HepG2 (cell line): ENCODE data around the gene SPDYE9. TPM values are rescaled to one million over a fixed set of nuclear protein-coding genes. Genes with fewer than 3 reads are reported as not detected.
"Not testable (repeated sequence)": the region's sequence is repeated elsewhere in the genome, so short reads cannot be mapped to it uniquely, and the experiment has no call there.

ENCODE experiments used
- ATAC-seq: fragments of 200-7000 bp; cut with Tn5 transposase; 3 replicates; pipeline ENCODE4 v1.9.1; 2020; ENCODE audit warnings: mild to moderate bottlenecking, moderate library complexity
- Bru-seq: library from RNA; stranded (reverse); fragments of 400-500 nt; gene quantifications from one replicate; lab custom pipeline; 2021; lab: Mats Ljungman, UMichigan
- BruChase-seq, 2 experiments: library from RNA; stranded (reverse); fragments of 400-500 nt; gene quantifications; one replicate each; lab custom pipeline; 2021; lab: Mats Ljungman, UMichigan
- BruUV-seq: library from RNA; stranded (reverse); fragments of 400-500 nt; replicated peaks from 2 replicates; lab custom pipeline; 2021; lab: Mats Ljungman, UMichigan
- CTCF ChIA-PET: fragments of 300-600 bp; formaldehyde crosslinking; extraction: SDS; loops from one replicate; lab custom pipeline; 2021; ENCODE audit warnings: low total read pairs, inconsistent platforms, low intra/inter-chr PET ratio; lab: Yijun Ruan, JAX
- POLR2A ChIA-PET: fragments of 350-600 bp; sonication (Branson Sonifier 250); formaldehyde crosslinking; loops from one replicate; lab custom pipeline; 2020; ENCODE audit warnings: antibody characterized with exemption, inconsistent platforms; lab: Yijun Ruan, JAX
- DNase-seq: peaks from one replicate; pipeline ENCODE4 v3.0.0-alpha.2; 2015; ENCODE audit warnings: low spot score
- FAIRE-seq: peaks from 3 replicates; lab custom pipeline; 2011; peaks lifted over from hg19 to GRCh38; lab: Jason Lieb, UNC
- H2AFZ ChIP-seq: one replicate; pipeline ENCODE4 v1.6.1; 2011; ENCODE audit warnings: low read length, inconsistent platforms
- H3K27ac ChIP-seq: fragments of 300-600 bp; 3 replicates; pipeline ENCODE4 v1.8.0; 2011; ENCODE audit warnings: mixed run types, mild to moderate bottlenecking, mixed read lengths, low read length, inconsistent platforms; ENCODE audit not compliant: insufficient read depth; ENCODE audit errors: extremely low read length
- H3K27me3 ChIP-seq, 2 experiments: fragments of 200-600 bp in 1 of 2; 2 replicates in 1 of 2; 3 replicates in 1 of 2; pipeline versions ENCODE4 v1.6.0 to v1.8.0; 2011; ENCODE audit warnings: low read length in 2 of 2, mild to moderate bottlenecking in 2 of 2, moderate library complexity in 2 of 2, inconsistent platforms in 1 of 2; ENCODE audit not compliant: insufficient read depth in 2 of 2, control insufficient read depth in 1 of 2
- H3K36me3 ChIP-seq, 2 experiments: fragments of 200-600 bp in 1 of 2; replicated peaks in 1 of 2; 2 replicates in 1 of 2; 3 replicates in 1 of 2; pipeline versions ENCODE4 v1.5.1 to v1.8.0; 2011; ENCODE audit warnings: low read length in 2 of 2, inconsistent platforms in 1 of 2; ENCODE audit not compliant: insufficient read depth in 2 of 2, control insufficient read depth in 1 of 2
- H3K4me1 ChIP-seq: 2 replicates; pipeline ENCODE4 v1.5.1; 2012; ENCODE audit warnings: low read length, inconsistent platforms; ENCODE audit not compliant: insufficient read depth
- H3K4me2 ChIP-seq: 2 replicates; pipeline ENCODE4 v1.6.0; 2011; ENCODE audit warnings: low read depth, low read length, inconsistent platforms
- H3K4me3 ChIP-seq, 3 experiments: fragments of 200-600 bp in 1 of 3; sonication (generic), shearing (Covaris generic) in 1 of 3; replicated peaks in 1 of 3; 2 replicates each; pipeline ENCODE4 v1.5.1; 2011 to 2016; ENCODE audit warnings: low read length in 3 of 3, inconsistent platforms in 2 of 3, low read depth in 2 of 3, mild to moderate bottlenecking in 2 of 3, control low read depth in 1 of 3, mixed read lengths in 1 of 3; ENCODE audit not compliant: insufficient read depth in 1 of 3
- H3K79me2 ChIP-seq: one replicate; pipeline ENCODE4 v1.6.1; 2011; ENCODE audit warnings: low read length, inconsistent platforms; ENCODE audit not compliant: insufficient read depth
- H3K9ac ChIP-seq: 2 replicates; pipeline ENCODE4 v1.6.0; 2011; ENCODE audit warnings: mild to moderate bottlenecking, low read depth, low read length, inconsistent platforms; ENCODE audit not compliant: insufficient read depth
- H3K9me3 ChIP-seq: 2 replicates; pipeline ENCODE4 v1.5.1; 2012; ENCODE audit warnings: mild to moderate bottlenecking, low read length
- H4K20me1 ChIP-seq: 2 replicates; pipeline ENCODE4 v1.6.0; 2011; ENCODE audit warnings: inconsistent platforms, mild to moderate bottlenecking, low read length, moderate library complexity; ENCODE audit not compliant: insufficient read depth
- WGBS: methylation state at CpG from one replicate; pipeline ENCODE4 v1.1.6; 2017; ENCODE audit warnings: low lambda C conversion rate; 5-methylcytosine and 5-hydroxymethylcytosine counted together
- in situ Hi-C: cut with HindIII; loops from 2 replicates; pipeline ENCODE4 v1.10.0; 2017; ENCODE audit warnings: low pct_unique_long_range_greater_than_20kb; ENCODE audit not compliant: extremely low pct_ligation_motif_present
- intact Hi-C: fragments of 100-400 bp; cut with micrococcal nuclease; formaldehyde crosslinking; loops from one replicate; pipeline ENCODE4 v1.10.0; 2022; ENCODE audit not compliant: unreplicated experiment
- long read RNA-seq, 2 experiments: library from RNA in 1 of 2; library from polyadenylated mRNA in 1 of 2; stranded (forward) in 1 of 2; unstranded in 1 of 2; transcript quantifications; one replicate each; pipeline ENCODE4 v2.0.0, GENCODE V29; 2019 to 2022
- polyA minus RNA-seq, 3 experiments: library from RNA; depleted of rRNA, polyadenylated mRNA; stranded (reverse); fragments of >200 nt; gene quantifications; 2 replicates each; pipeline ENCODE4 v1.2.3, GENCODE V29; 2011; ENCODE audit warnings: low replicate concordance in 1 of 3
- polyA plus RNA-seq, 8 experiments: library from polyadenylated mRNA; depleted of rRNA in 3 of 8; stranded (reverse) in 7 of 8; unstranded in 1 of 8; fragments of >200 nt; fragmentation: Illumina TruSeq in 4 of 8; extraction: Trizol in 4 of 8; gene quantifications; 2 replicates each; pipeline versions ENCODE4 v1.2.1 to v1.2.3, GENCODE V29; 2011 to 2016; ENCODE audit warnings: low read depth in 4 of 8, missing spikeins in 1 of 8, mixed read lengths in 1 of 8; ENCODE audit not compliant: insufficient read depth in 1 of 8
- total RNA-seq, 5 experiments: library from RNA; depleted of rRNA; stranded (reverse); fragments of >200 nt; fragmentation: Illumina TruSeq; extraction: Trizol; gene quantifications; 2 replicates each; pipeline ENCODE4 v1.2.3, GENCODE V29; 2016; ENCODE audit warnings: low read depth in 1 of 5

SPDYE9 gene, protein sequence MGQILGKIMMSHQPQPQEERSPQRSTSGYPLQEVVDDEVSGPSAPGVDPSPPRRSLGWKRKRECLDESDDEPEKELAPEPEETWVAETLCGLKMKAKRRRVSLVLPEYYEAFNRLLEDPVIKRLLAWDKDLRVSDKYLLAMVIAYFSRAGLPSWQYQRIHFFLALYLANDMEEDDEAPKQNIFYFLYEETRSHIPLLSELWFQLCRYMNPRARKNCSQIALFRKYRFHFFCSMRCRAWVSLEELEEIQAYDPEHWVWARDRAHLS
- total RNA-seq (2016; rRNA removed; fragmentation: Illumina TruSeq; extraction: Trizol): not detected in 2 replicates
- total RNA-seq (2016; cell fraction: cytosol; rRNA removed; fragmentation: Illumina TruSeq; extraction: Trizol; ENCODE audit: low read depth): not detected in 2 replicates
- total RNA-seq (2016; cell fraction: insoluble cytoplasmic fraction; rRNA removed; fragmentation: Illumina TruSeq; extraction: Trizol): not detected in 2 replicates
- not detected in 2 replicates for total RNA-seq (2016; cell fraction: membrane; rRNA removed; fragmentation: Illumina TruSeq; extraction: Trizol)
- not detected in 2 replicates for total RNA-seq (2016; cell fraction: nucleus; rRNA removed; fragmentation: Illumina TruSeq; extraction: Trizol)
- polyA plus RNA-seq (2011; rRNA removed): not detected in 2 replicates
- polyA plus RNA-seq (2011; cell fraction: cytosol; rRNA removed): not detected in 2 replicates
- polyA plus RNA-seq (2011; cell fraction: nucleus; rRNA removed): not detected in 2 replicates
- 0.09 TPM in 1 of 2 replicates, not detected in the other for polyA plus RNA-seq (2012)
- not detected in 2 replicates for polyA plus RNA-seq (2016; cell fraction: cytosol; fragmentation: Illumina TruSeq; extraction: Trizol; ENCODE audit: low read depth)
- not detected in 2 replicates for polyA plus RNA-seq (2016; cell fraction: insoluble cytoplasmic fraction; fragmentation: Illumina TruSeq; extraction: Trizol; ENCODE audit: low read depth)
- polyA plus RNA-seq (2016; cell fraction: membrane; fragmentation: Illumina TruSeq; extraction: Trizol; ENCODE audit: low read depth): not detected in 2 replicates
- polyA plus RNA-seq (2016; cell fraction: nucleus; fragmentation: Illumina TruSeq; extraction: Trizol; ENCODE audit: insufficient read depth, low read depth): not detected in 2 replicates
- polyA minus RNA-seq (2011; rRNA and poly(A)+ RNA removed; ENCODE audit: low replicate concordance): not detected in 2 replicates
- not detected in 2 replicates for polyA minus RNA-seq (2011; cell fraction: cytosol; rRNA and poly(A)+ RNA removed)
- not detected in 2 replicates for polyA minus RNA-seq (2011; cell fraction: nucleus; rRNA and poly(A)+ RNA removed)
- Bru-seq, nascent RNA: not detected
- not detected for BruChase-seq, experiment 1, labeled RNA remaining after a 6-hour chase
- not detected for BruChase-seq, experiment 2, labeled RNA remaining after a 2-hour chase
- long read RNA-seq, experiment 1, partial matches to known transcripts: 0 of 1 reads
- long read RNA-seq, experiment 1, other reads (novel, unspliced or antisense): 1 of 1 reads
- long read RNA-seq, experiment 2: 0 reads

DNA sequence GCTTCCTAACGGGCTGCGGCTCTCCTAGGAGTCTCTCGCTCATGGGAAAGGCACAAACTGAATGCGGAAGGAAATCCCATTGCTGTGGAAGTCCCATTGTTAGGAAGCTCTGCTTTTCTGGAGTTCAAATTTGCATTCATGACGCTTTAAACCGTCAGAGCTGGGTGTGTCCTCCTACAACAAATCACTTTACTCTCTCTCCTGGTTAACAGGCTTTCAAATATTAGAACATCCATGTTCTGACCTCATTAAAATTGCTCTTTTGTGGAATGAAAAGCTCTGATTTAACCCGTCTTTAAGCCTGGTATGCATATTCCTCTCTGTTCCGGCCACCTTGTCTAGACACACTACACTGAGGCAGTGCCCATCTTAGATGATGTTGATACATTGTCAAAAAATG is at the start of gene SPDYE9:
TSS of gene SPDYE9 (minus strand) at position 101 of the 400 bp plus-strand sequence. CDS start 1,800 bp downstream, outside the sequence.
- H3K9ac ChIP-seq, H3K4me2 ChIP-seq, POLR2A ChIA-PET, H4K20me1 ChIP-seq, intact Hi-C loops, DNase-seq, H3K4me3 ChIP-seq, H3K79me2 ChIP-seq, H2AFZ ChIP-seq, FAIRE-seq, CTCF ChIA-PET, H3K36me3 ChIP-seq, in situ Hi-C loops, H3K27me3 ChIP-seq, H3K27ac ChIP-seq, BruUV-seq, H3K9me3 ChIP-seq, ATAC-seq, H3K4me1 ChIP-seq: not testable (repeated sequence)
- WGBS: no CpG with 5 or more reads among the region's 8 CpGs

- BruUV-seq, H3K79me2 ChIP-seq, POLR2A ChIA-PET, intact Hi-C loops, CTCF ChIA-PET, H3K36me3 ChIP-seq, H3K4me3 ChIP-seq, H3K9me3 ChIP-seq, H3K27me3 ChIP-seq, in situ Hi-C loops, H2AFZ ChIP-seq, H3K4me2 ChIP-seq, H3K9ac ChIP-seq, DNase-seq, H3K4me1 ChIP-seq, H4K20me1 ChIP-seq, FAIRE-seq, H3K27ac ChIP-seq: not testable (repeated sequence)
- no CpG with 5 or more reads among the region's 2 CpGs for WGBS
- ATAC-seq: peak; percentile 62
Observed at GRCh38 chr7:73134866-73135265, 49.0 kb upstream of the SPDYE9 start.

DNA sequence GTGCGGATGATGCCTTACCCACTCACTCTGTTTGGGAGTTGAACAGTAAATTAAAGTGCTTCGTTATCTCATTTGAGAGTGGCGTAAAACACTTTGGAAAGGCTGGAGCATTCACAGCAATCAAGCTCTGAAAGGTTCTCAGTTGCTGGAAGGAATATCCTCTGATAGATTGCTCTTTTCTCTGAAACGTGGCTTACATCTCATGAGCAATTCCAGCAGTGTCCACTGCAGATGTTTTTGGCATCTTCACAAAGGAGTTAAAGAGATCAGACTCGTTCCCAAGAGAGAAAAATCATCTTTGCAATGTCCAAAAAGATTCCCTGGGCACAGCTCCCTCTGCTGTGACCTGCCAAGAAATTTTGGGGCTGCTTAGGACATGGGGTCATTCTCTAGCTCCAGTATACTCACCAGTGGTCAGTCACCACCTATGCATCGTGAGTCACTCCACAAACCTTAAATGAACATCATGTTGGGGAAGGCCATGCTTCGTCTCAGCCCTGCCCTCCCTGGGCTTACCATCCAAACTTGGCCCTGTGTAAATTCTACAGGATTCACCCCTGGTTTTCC is 46.9 kb upstream of the SPDYE9 start:
- H3K4me3 ChIP-seq, H3K36me3 ChIP-seq, POLR2A ChIA-PET, H3K9ac ChIP-seq, in situ Hi-C loops, H3K27ac ChIP-seq, CTCF ChIA-PET, H4K20me1 ChIP-seq, intact Hi-C loops, BruUV-seq, H2AFZ ChIP-seq, DNase-seq, H3K27me3 ChIP-seq, H3K4me1 ChIP-seq, H3K4me2 ChIP-seq, FAIRE-seq, H3K9me3 ChIP-seq, H3K79me2 ChIP-seq: not testable (repeated sequence)
- WGBS: 88% methylated on average over 1 of the region's 7 CpGs
- peak; percentile 35; the same call in 2 of the 3 replicates for ATAC-seq
